Peyer's patch (tissue), 4 donors: ENCODE data around the gene KRT16. TPM values are rescaled to one million over a fixed set of nuclear protein-coding genes. Genes with fewer than 3 reads are reported as not detected.

ENCODE experiments used
- DNase-seq, 3 donors: peaks; one replicate each; pipeline ENCODE4 v3.0.0-alpha.2; 2017 to 2019
- H3K27ac ChIP-seq, 4 donors: fragments of 200-600 bp; sonication (generic); one replicate each; pipeline ENCODE4 v1.5.1; 2016 to 2019
- H3K27me3 ChIP-seq, 2 donors: fragments of 200-600 bp; sonication (generic); one replicate each; pipeline ENCODE4 v1.5.1; 2019
- H3K36me3 ChIP-seq, 3 donors: fragments of 200-600 bp; sonication (generic); one replicate each; pipeline ENCODE4 v1.5.1; 2016 to 2019
- H3K4me1 ChIP-seq, 4 donors: fragments of 200-600 bp; sonication (generic); one replicate each; pipeline ENCODE4 v1.5.1; 2016 to 2019
- H3K4me3 ChIP-seq, 4 donors: fragments of 200-600 bp; sonication (generic); 1 replicate in 3 of 4; 2 replicates in 1 of 4; pipeline ENCODE4 v1.5.1; 2016 to 2019; ENCODE audit warnings: mild to moderate bottlenecking in 1 of 4
- H3K9me3 ChIP-seq, 4 donors: fragments of 200-600 bp; sonication (generic); one replicate each; pipeline ENCODE4 v1.5.1; 2016 to 2019; ENCODE audit warnings: mild to moderate bottlenecking in 1 of 4
- CTCF ChIP-seq, 6 experiments: fragments of 450-650 bp in 4 of 6; fragments of 200-600 bp in 2 of 6; sonication (generic) in 1 of 6; IDR thresholded peaks; one replicate each; pipeline ENCODE4 v1.5.1; 2017 to 2019; ENCODE audit warnings: antibody characterized with exemption in 6 of 6, mild to moderate bottlenecking in 3 of 6, moderate library complexity in 1 of 6
- POLR2A ChIP-seq, 2 donors: fragments of 450-650 bp; IDR thresholded peaks; one replicate each; pipeline ENCODE4 v1.5.1; 2017; ENCODE audit warnings: antibody characterized with exemption in 2 of 2, mild to moderate bottlenecking in 2 of 2, moderate library complexity in 2 of 2
- total RNA-seq, 4 donors: library from RNA; depleted of rRNA; stranded (reverse); fragments of >200 nt; gene quantifications; one replicate each; pipeline ENCODE4 v1.1.0, GENCODE V29; 2016

The KRT16 gene
- total RNA-seq, 4 donors from 2014 or later: not detected

GRCh38 chr17:41639492-41640473 lies 27.2 kb upstream of the KRT16 start:
- Histone ChIP-seq H3K4me3 (no peak overlapping the region), H3K27ac (no peak overlapping the region), H3K4me1 (peaks cover 0 to 13% (median 0%) of the 10 kb centered on the region in 4 donors), H3K9me3 (no peaks in the 10 kb centered on the region), H3K36me3 (no peaks in the 10 kb centered on the region), H3K27me3 (no peaks in the 10 kb centered on the region)
- DNase-seq: no peak
- TF ChIP-seq CTCF (IDR thresholded peaks at IDR 0.05): no peak
- TF ChIP-seq POLR2A (IDR thresholded peaks at IDR 0.05): no peak

- Histone ChIP-seq H3K36me3 (no peaks in the 10 kb centered on the region), H3K9me3 (no peaks in the 10 kb centered on the region), H3K27me3 (no peaks in the 10 kb centered on the region), H3K4me1 (peaks cover 0 to 16% (median 0%) of the 10 kb centered on the region in 4 donors), H3K27ac (no peak overlapping the region), H3K4me3 (no peak overlapping the region)
- no peak for TF ChIP-seq POLR2A (IDR thresholded peaks at IDR 0.05)
- no peak for TF ChIP-seq CTCF (IDR thresholded peaks at IDR 0.05)
- DNase-seq: no peak
Observed at GRCh38 chr17:41638941-41639340, 26.4 kb upstream of the KRT16 start.

GRCh38 chr17:41638194-41638593 lies 25.6 kb upstream of the KRT16 start:
- Histone ChIP-seq H3K4me1 (peaks cover 0 to 16% (median 0%) of the 10 kb centered on the region in 4 donors), H3K36me3 (no peaks in the 10 kb centered on the region), H3K27me3 (no peaks in the 10 kb centered on the region), H3K4me3 (no peak overlapping the region), H3K9me3 (no peaks in the 10 kb centered on the region), H3K27ac (no peak overlapping the region)
- no peak for TF ChIP-seq POLR2A (IDR thresholded peaks at IDR 0.05)
- no peak for TF ChIP-seq CTCF (IDR thresholded peaks at IDR 0.05)
- no peak for DNase-seq

- Histone ChIP-seq H3K4me1 (peaks cover 0 to 21% (median under 1%) of the 10 kb centered on the region in 4 donors), H3K27ac (no peak overlapping the region), H3K4me3 (no peak overlapping the region), H3K36me3 (no peaks in the 10 kb centered on the region), H3K9me3 (no peaks in the 10 kb centered on the region), H3K27me3 (no peaks in the 10 kb centered on the region)
- no peak for TF ChIP-seq POLR2A (IDR thresholded peaks at IDR 0.05)
- no peak for DNase-seq
Observed at GRCh38 chr17:41636652-41637051, 24.1 kb upstream of the KRT16 start.

GRCh38 chr17:41635121-41636097 lies 22.8 kb upstream of the KRT16 start:
- peak in 2 of 3 donors; percentile 57 to 71 for DNase-seq
- Histone ChIP-seq H3K27ac (peak overlapping the region in 2 of 4 donors; percentile 15 to 28), H3K4me1 (peaks cover 0 to 24% (median 1%) of the 10 kb centered on the region in 4 donors), H3K36me3 (no peaks in the 10 kb centered on the region), H3K27me3 (no peaks in the 10 kb centered on the region), H3K9me3 (no peaks in the 10 kb centered on the region), H3K4me3 (no peak overlapping the region)
- no peak for TF ChIP-seq CTCF (IDR thresholded peaks at IDR 0.05)
- no peak for TF ChIP-seq POLR2A (IDR thresholded peaks at IDR 0.05)
